D721Med (cell line): ENCODE data around the gene SIRPB1.

Source experiments
- DNase-seq: peaks from one replicate; pipeline ENCODE4 v3.0.0; 2011; ENCODE audit warnings: low spot score; ENCODE audit not compliant: insufficient read length
- FAIRE-seq: peaks from 2 replicates; lab custom pipeline; 2011; peaks lifted over from hg19 to GRCh38; lab: Jason Lieb, UNC
- TF ChIP-seq, protein P1 (sequence below): IDR thresholded peaks from 2 replicates; pipeline ENCODE4 v1.5.1; 2012; ENCODE audit warnings: mild to moderate bottlenecking, control low read depth; ENCODE audit not compliant: insufficient read depth; ENCODE audit errors: missing control alignments

Gene SIRPB1

DNA sequence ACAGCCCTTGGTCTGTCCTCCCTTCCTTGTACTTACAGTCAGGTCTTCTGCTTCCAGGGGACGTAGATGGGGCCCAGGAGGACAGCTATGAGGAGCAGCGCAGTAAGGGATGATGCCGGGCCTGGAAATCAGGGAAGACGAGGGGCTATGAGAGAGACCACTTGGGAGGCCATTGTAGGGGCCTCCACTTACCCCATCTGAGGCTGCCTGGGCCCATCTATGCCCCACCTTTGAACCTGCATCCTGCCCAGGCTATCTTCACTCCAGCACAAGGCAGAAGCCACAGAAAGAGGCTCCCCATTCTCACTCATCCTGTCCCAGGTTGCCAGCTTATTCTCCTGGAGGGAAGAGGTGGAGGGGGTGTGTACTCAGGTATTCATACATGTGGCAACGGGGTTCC, 10.4 kb upstream of the SIRPB1 start:
- FAIRE-seq (no peak), DNase-seq (no peak)
- TF ChIP-seq, protein P1, sequence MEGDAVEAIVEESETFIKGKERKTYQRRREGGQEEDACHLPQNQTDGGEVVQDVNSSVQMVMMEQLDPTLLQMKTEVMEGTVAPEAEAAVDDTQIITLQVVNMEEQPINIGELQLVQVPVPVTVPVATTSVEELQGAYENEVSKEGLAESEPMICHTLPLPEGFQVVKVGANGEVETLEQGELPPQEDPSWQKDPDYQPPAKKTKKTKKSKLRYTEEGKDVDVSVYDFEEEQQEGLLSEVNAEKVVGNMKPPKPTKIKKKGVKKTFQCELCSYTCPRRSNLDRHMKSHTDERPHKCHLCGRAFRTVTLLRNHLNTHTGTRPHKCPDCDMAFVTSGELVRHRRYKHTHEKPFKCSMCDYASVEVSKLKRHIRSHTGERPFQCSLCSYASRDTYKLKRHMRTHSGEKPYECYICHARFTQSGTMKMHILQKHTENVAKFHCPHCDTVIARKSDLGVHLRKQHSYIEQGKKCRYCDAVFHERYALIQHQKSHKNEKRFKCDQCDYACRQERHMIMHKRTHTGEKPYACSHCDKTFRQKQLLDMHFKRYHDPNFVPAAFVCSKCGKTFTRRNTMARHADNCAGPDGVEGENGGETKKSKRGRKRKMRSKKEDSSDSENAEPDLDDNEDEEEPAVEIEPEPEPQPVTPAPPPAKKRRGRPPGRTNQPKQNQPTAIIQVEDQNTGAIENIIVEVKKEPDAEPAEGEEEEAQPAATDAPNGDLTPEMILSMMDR: no peak

DNA sequence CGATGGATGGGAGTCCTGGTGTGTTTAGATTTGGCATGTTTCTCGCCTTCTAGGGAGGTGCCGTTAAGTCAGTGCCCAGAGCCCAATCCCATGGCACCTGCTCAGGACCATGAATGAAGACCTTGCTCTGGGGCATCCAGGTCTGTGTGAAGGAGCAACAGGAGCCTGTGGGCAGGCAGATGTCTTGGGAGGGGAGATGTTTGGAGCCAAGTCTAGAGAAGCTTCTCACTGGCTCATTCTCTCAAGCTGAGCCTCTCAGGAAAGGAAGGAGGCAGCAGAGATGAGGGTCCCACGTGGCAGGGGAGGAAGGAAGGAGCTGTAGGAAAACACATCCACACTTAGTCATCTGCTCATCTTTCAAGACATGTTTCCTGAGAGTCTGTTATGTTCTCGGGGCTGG, 9.5 kb upstream of the SIRPB1 start:
- no peak for FAIRE-seq
- TF ChIP-seq, protein P1: no peak
- no peak for DNase-seq

DNA sequence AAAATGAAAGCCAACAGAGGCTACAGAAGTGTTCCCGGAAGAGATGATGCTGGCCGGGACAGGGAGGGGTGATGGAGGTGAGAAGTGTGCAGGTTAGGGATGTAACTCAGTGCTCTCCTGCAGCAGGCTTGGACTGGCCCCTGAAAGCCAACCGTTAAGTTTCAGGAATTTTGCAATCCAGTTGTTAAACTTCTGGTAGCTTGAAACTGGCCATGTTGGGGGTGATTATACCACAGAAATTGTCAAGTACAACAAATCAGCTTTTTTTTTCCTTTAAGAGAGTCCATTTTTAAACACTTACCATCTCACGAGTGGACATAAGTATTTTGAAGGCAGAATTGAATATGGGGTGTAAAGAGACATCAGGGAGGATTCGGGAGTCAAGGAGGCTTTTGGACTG, 8.8 kb upstream of the SIRPB1 start:
- TF ChIP-seq, protein P1: no peak
- DNase-seq (no peak), FAIRE-seq (no peak)

DNA sequence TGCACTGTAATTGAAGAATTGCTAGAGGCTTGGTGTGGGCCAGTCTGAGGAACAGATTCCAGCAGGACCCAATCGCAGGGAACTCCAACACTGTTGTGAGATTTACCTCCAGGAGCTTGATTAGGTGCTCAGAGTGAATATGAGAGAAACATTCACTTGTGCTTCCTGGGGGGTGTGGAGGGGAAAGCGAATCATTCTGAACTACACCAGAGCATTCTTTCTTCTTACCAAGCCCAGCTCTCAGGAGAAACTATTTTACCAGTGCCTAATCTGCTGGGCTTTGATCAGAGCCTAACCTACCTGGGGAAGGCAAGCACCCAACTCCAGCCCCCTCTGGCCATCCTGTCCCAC, 7.4 kb upstream of the SIRPB1 start:
- FAIRE-seq (no peak), DNase-seq (no peak)
- TF ChIP-seq, protein P1: no peak

DNA sequence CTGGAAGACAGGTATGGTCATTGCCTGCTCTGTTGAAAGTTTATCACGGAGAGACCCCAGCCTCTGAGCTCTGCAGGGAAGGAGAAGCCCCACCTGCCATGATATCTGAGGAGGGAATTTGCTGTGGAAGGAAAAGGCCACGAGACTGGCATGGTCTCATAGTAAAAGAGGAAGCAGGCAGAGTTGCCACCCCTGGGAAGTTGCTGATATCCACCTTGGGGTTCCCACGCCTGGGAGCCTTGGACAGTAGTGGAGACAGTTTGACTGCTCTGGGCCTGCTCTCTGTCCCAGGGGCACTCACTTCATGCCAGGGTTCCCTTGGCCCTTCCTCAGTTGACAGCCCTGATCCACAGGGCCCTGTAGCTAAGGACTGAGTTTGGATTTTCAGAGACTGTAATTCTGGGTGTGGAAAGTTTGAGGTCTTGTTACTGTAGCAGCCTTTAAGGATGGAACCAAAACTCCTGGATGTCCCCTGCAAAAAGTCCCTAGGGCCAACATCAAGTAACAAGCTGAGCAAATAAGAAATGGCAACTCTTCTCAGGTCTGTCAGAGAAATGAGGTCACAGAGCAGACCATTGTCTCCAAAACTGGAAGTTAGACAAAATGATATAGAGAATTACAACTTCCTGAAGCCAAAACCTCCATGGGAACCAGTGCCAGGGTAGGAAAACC, 6.9 kb upstream of the SIRPB1 start:
- FAIRE-seq (no peak), DNase-seq (no peak)
- TF ChIP-seq, protein P1: no peak

DNA sequence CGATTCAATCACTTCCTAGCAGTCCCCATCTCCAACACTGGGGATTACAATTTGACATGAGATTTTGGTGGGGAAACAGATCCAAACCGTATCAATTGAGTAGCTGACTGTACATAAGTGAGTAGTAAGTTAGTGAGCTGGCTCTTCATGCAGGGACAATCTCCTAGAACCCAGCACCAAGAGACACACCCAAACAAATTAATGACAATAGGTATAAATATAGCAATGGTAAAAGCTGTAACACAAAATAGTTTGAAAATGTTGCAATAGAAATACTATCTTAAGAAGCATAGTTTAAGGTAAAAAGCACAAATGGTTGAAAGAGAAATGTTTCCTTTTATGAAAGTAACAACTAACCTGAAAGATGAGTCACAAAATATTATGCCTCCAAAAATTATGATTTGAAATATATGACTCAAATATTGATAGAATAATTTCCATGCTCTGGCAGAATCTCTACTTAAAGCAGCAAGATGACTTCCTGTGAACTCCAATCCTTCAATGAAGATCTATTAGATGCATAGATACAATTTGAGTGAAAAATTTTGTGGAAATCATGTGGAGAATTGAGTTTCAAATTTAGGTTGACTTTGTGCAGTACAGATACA, 5.4 kb upstream of the SIRPB1 start:
- TF ChIP-seq, protein P1: no peak
- DNase-seq (no peak), FAIRE-seq (no peak)

DNA sequence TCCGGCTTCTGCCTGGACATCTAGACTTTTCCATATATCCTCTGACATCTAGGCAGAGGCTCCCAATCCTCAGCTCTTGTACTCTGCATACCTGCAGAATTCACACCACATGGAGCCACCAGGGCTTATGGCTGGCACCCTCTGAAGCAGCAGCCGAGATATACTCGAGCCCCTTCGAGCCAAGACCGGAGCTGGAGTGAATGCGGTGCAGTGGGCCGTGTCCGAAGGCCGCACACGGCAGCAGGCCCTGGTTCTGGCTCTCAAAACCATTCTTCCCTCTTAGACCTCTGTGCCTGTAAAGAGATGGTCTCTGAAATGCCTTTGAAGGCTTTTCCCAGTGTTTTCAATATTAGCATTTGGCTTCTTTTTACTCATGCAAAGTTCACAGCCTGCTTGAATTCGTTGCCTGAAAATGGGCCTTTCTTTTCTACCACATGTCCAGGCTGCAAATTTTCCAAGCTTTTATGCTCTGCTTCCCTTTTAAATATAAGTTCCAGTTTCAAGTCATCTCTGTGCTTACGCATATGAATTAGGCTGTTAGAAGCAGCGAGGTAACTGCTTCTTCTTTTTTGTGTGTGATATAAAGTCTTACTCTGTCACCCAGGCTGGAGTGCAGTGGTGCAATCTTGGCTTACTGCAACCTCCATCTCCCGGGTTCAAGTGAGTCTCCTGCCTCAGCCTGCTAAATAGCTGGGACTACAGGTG, 3.8 kb upstream of the SIRPB1 start:
- DNase-seq (no peak), FAIRE-seq (no peak)
- TF ChIP-seq, protein P1: no peak
